Raji (cell line): ENCODE results near the gene MANBA.

Experiments used
- POLR2A ChIP-seq: IDR thresholded peaks from 2 replicates; pipeline ENCODE4 v1.6.1; 2011; ENCODE audit warnings: low read depth, low read length, control low read depth; ENCODE audit not compliant: insufficient read depth

MANBA gene

GRCh38 chr4:102780476-102781144 is 19.8 kb upstream of the MANBA start:
- TF ChIP-seq POLR2A = no peak

GRCh38 chr4:102779204-102779603 is 18.4 kb upstream of the MANBA start:
- TF ChIP-seq POLR2A = no peak

GRCh38 chr4:102778720-102779119 is 18.0 kb upstream of the MANBA start:
- TF ChIP-seq POLR2A = no peak

GRCh38 chr4:102775805-102776204 is 15.0 kb upstream of the MANBA start:
- TF ChIP-seq POLR2A = no peak

- TF ChIP-seq POLR2A = no peak
Measured at GRCh38 chr4:102774254-102774653, 13.5 kb upstream of the MANBA start.

- no peak for TF ChIP-seq POLR2A
Measured at GRCh38 chr4:102772738-102773340, 12.1 kb upstream of the MANBA start.

GRCh38 chr4:102764901-102765300 is 4.1 kb upstream of the MANBA start:
- TF ChIP-seq POLR2A = no peak

GRCh38 chr4:102761906-102762305 is 1.1 kb upstream of the MANBA start:
- no peak for TF ChIP-seq POLR2A

- no peak for TF ChIP-seq POLR2A
Measured at GRCh38 chr4:102761296-102761701, 531 bp upstream of the MANBA start.

GRCh38 chr4:102759831-102760644 is 730 bp downstream of the MANBA start:
- no peak for TF ChIP-seq POLR2A

GRCh38 chr4:102758241-102759160 is 2.3 kb downstream of the MANBA start:
- TF ChIP-seq POLR2A = no peak

- TF ChIP-seq POLR2A = no peak
Measured at GRCh38 chr4:102757681-102758080, 3.1 kb downstream of the MANBA start.

- TF ChIP-seq POLR2A = no peak
Measured at GRCh38 chr4:102754044-102754443, 6.7 kb downstream of the MANBA start.

- TF ChIP-seq POLR2A = no peak
Measured at GRCh38 chr4:102751941-102752340, 8.8 kb downstream of the MANBA start.
